HG03457 (cell line): ENCODE results near the gene TEX19.

ENCODE experiments used
- ATAC-seq: cut with Tn5 transposase; IDR thresholded peaks from one replicate; pipeline ENCODE4 v1.9.1; 2021; ENCODE audit warnings: moderate number of reproducible peaks; ENCODE audit not compliant: unreplicated experiment

The TEX19 gene

GRCh38 chr17:82358465-82359350 is at the start of gene TEX19:
TEX19 (plus strand) TSS chr17:82359247; CDS start chr17:82362151, 2,904 bp downstream.
- no peak for ATAC-seq

- ATAC-seq: no peak
These were observed 49.1 kb upstream of the TEX19 start for GRCh38 chr17:82309656-82310570.

- no peak for ATAC-seq
These were observed 48.2 kb upstream of the TEX19 start for GRCh38 chr17:82310877-82311276.

GRCh38 chr17:82311971-82312370 is 47.1 kb upstream of the TEX19 start:
- ATAC-seq: no peak

- ATAC-seq: no peak
These were observed 45.6 kb upstream of the TEX19 start for GRCh38 chr17:82313195-82314011.

GRCh38 chr17:82314012-82314726 is 44.9 kb upstream of the TEX19 start:
- ATAC-seq: no peak

GRCh38 chr17:82314727-82315605 is 44.1 kb upstream of the TEX19 start:
- ATAC-seq: no peak

- ATAC-seq: no peak
These were observed 43.2 kb upstream of the TEX19 start for GRCh38 chr17:82315703-82316358.

GRCh38 chr17:82316651-82317393 is 42.2 kb upstream of the TEX19 start:
- no peak for ATAC-seq

- ATAC-seq: no peak
These were observed 41.5 kb upstream of the TEX19 start, which contains the start of gene CD7 for GRCh38 chr17:82317394-82318168. CD7 (minus strand) TSS chr17:82317608; CDS start chr17:82317495, 113 bp downstream.

GRCh38 chr17:82318169-82318498 is 40.9 kb upstream of the TEX19 start:
- ATAC-seq: no peak

- ATAC-seq: no peak
These were observed 40.1 kb upstream of the TEX19 start for GRCh38 chr17:82318772-82319606.

- ATAC-seq: no peak
These were observed 39.4 kb upstream of the TEX19 start for GRCh38 chr17:82319619-82320062.

GRCh38 chr17:82320140-82320840 is 38.8 kb upstream of the TEX19 start:
- ATAC-seq: no peak
